ENCODE data around the gene NDUFS6.

NDUFS6 gene

DNA sequence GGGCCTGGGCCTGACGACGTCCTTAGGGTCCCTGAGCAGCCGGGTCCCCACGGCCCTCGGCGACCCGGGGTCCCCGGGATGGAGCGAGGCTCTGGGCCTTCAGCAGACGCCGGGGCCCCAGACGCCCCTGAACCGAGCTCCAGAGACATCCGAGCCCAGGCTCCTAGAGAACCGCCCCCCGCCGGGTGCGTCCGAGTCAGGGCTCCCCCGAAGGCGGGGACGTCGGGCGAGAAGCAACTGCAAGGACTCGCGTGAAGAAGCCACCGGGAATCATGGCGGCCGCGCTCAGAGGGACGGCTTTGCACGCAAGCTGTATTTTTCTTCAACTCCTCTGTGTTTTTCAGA lies 56.0 kb downstream of the NDUFS6 start:
- DNase-seq: no peak

DNA sequence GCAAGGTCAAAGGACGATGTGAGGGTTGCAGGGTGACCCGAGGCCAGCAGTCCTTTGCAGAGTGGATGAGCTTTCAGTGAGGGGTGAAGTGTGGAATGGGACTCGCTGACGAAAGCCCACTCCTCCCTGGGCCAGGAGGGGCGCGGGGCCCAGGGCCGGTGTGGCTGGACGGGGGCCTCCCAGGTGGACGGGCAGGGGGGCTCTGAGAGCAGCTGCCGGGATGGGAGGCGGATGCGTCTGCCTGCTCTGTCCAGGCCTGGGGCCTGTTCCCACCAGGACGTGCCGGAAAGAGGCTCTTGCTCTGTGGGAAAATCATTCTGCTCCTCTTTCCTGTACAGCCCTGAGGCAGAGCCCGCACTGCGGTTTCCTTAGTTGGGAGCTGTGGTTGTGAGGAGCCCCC lies 57.2 kb downstream of the NDUFS6 start:
- DNase-seq: no peak

DNA sequence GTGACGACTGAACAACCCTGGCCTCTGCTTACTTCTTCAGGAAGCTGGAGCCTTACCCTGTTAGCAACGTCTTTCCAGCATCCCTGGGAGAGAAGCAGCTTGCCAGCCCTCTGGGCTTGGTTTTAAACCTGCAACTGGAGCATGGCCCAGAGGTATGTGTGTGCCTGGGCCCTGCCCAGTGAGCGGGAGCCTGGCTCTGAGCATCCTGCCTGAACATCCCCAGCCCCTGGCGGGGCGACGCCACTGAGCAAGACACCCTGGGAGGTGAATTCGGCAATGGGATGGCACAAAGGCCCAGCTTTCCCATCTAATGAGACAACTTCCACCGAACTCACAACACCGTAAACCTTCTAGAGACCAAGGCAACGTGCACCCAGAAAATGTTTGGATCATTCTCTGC lies 57.9 kb downstream of the NDUFS6 start:
- DNase-seq: no peak

DNA sequence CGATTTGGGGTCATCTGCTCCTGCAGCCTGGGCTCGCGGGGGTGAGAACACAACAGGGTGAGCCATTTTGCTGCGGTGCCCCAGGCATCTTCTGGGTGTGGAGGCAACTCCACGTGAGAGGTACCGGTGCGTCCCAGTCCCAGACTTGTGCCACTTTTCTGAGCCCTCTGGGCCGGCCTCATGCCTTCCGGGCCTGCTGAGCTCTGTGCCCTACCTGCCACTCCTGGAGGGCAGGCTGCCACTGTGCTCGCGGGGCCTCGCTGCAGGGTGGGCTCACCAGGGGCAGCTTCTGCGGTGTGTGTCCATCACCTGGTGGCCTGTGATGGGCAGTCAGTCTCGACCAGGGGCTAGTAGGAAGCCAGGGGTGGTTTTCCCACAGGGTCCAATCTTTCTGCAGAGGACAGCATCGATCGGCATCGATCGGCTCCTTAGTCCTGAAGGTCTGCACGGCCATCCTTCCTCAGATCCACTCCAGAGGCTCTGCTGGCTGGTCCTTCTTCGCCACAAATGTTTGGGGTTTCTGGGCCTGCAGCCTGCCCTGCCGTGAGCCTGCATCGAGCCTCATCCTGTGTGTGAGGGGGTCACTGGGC lies 58.9 kb downstream of the NDUFS6 start:
- no peak for DNase-seq

DNA sequence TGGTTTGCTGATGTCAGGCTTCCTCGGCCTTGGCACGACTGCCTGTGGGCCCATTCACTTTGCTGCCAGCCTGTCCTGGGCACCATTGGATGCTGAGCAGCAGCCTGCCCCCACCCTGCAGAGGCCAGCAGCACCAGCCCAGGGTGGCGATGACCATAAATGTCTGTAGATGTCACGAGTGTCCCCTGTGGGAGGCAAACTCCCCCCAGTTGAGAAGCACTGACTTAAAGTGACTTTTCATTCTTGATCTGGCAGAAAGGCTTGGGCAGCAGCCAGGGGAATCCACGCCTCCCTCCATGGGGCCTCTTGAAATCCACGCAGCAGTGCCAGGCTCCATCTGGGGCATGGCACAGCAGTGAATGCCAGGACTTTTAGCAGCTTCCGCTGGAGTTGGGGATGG lies 59.7 kb downstream of the NDUFS6 start:
- DNase-seq: no peak

DNA sequence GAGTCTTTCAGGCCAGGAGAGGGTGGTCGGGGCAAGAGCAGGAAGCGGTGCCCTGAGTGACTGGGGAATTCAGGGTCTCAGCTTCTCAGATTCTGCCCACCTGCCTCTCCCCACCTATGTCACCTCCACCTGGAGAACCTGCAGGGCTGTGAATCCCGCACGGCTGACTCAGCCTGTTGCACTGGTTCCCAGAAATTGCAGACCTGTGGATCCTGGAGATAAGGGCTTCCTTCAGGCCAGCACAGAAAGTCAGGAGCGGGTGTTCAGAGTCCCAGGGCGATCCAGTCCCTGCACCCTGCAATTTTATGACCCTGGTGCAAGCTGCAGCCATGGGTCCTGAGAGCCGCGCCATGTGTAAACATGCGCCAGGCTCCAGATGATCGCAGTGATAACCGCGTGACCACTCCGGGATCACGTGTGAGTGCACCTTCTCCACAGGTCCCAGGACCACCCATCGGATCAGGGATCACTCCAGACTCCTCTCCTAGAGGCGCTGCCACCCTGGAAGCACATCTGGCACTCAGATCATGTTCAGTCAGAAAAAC lies 63.8 kb downstream of the NDUFS6 start:
- no peak for DNase-seq

DNA sequence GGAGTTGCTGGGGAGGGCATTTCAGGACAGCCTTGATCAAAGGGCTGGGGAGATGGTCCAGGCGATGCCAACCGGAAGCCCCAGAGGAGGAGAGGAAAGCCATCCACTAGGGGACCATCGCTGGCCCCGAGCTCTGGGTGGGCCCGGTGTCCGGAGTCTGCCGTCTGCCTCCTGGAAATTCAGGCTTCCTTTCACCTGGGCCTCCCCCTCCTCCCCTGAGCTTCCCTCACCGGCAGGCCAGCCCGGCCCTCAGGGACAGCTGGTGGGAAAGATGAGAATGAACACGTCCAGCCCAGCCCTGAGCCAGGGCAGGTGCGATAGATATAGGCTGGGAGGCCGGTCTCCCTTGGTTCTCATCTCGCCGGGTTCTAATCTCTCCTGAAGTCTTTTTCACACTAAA lies 64.3 kb downstream of the NDUFS6 start:
- DNase-seq: no peak

Measured in NCI-H345 (cell line).